H9 (cell line): ENCODE results near the gene CCDC74B. TPM values are rescaled to one million over a fixed set of nuclear protein-coding genes. Genes with fewer than 3 reads are reported as not detected.

ENCODE experiments used
- DNase-seq: peaks from one replicate; pipeline ENCODE4 v3.0.0-alpha.2; 2017
- H2AFZ ChIP-seq: one replicate; pipeline ENCODE4 v1.6.1; 2013; ENCODE audit warnings: mild to moderate bottlenecking, low read length, control low read depth, moderate library complexity
- H2AK5ac ChIP-seq: 2 replicates; pipeline ENCODE4 v1.6.1; 2013; ENCODE audit warnings: low read length, control low read depth, mixed read lengths; ENCODE audit not compliant: insufficient read length
- H2BK120ac ChIP-seq: one replicate; pipeline ENCODE4 v1.6.1; 2013; ENCODE audit warnings: low read depth, mild to moderate bottlenecking, low read length, control low read depth, inconsistent platforms; ENCODE audit not compliant: poor library complexity, severe bottlenecking
- H2BK12ac ChIP-seq: 2 replicates; pipeline ENCODE4 v1.6.1; 2013; ENCODE audit warnings: low read length, control low read depth, mixed read lengths, low read depth; ENCODE audit not compliant: insufficient read length
- H2BK15ac ChIP-seq: 2 replicates; pipeline ENCODE4 v1.6.1; 2013; ENCODE audit warnings: low read depth, low read length, control low read depth
- H2BK20ac ChIP-seq: one replicate; pipeline ENCODE4 v1.6.1; 2013; ENCODE audit warnings: low read depth, mild to moderate bottlenecking, low read length, control low read depth, inconsistent platforms; ENCODE audit not compliant: poor library complexity, severe bottlenecking
- H2BK5ac ChIP-seq: 2 replicates; pipeline ENCODE4 v1.6.1; 2013; ENCODE audit warnings: low read length, control low read depth, mixed read lengths; ENCODE audit not compliant: insufficient read length
- H3K14ac ChIP-seq: 2 replicates; pipeline ENCODE4 v1.6.1; 2013; ENCODE audit warnings: low read length, control low read depth; ENCODE audit not compliant: insufficient read depth
- H3K18ac ChIP-seq: 2 replicates; pipeline ENCODE4 v1.6.1; 2013; ENCODE audit warnings: low read depth, mild to moderate bottlenecking, mixed read lengths, low read length, control low read depth; ENCODE audit not compliant: insufficient read length
- H3K23ac ChIP-seq: 2 replicates; pipeline ENCODE4 v1.6.1; 2013; ENCODE audit warnings: low read length, control low read depth, mixed read lengths, low read depth; ENCODE audit not compliant: insufficient read length
- H3K23me2 ChIP-seq: 2 replicates; pipeline ENCODE4 v1.6.1; 2013; ENCODE audit warnings: low read depth, mild to moderate bottlenecking, mixed read lengths, low read length, control low read depth; ENCODE audit not compliant: insufficient read length, poor library complexity, severe bottlenecking
- H3K27ac ChIP-seq: 2 replicates; pipeline ENCODE4 v1.5.1; 2013; ENCODE audit warnings: low read length, control low read depth, mixed read lengths, low read depth; ENCODE audit not compliant: insufficient read length
- H3K27me3 ChIP-seq: 2 replicates; pipeline ENCODE4 v1.6.1; 2013; ENCODE audit warnings: low read length, control low read depth, inconsistent platforms; ENCODE audit not compliant: insufficient read depth
- H3K4ac ChIP-seq: 2 replicates; pipeline ENCODE4 v1.6.1; 2013; ENCODE audit warnings: low read depth, mild to moderate bottlenecking, control low read depth, inconsistent platforms, low read length, moderate library complexity
- H3K4me1 ChIP-seq: 2 replicates; pipeline ENCODE4 v1.6.1; 2013; ENCODE audit warnings: low read length, control low read depth, inconsistent platforms; ENCODE audit not compliant: insufficient read depth
- H3K4me2 ChIP-seq: 2 replicates; pipeline ENCODE4 v1.6.1; 2013; ENCODE audit warnings: low read length, control low read depth, mixed read lengths; ENCODE audit not compliant: insufficient read length, insufficient read depth
- H3K56ac ChIP-seq: 2 replicates; pipeline ENCODE4 v1.6.1; 2013; ENCODE audit warnings: low read depth, mild to moderate bottlenecking, mixed read lengths, low read length, control low read depth; ENCODE audit not compliant: insufficient read length
- H3K79me1 ChIP-seq: 2 replicates; pipeline ENCODE4 v1.6.1; 2013; ENCODE audit warnings: low read depth, mild to moderate bottlenecking, moderate library complexity, low read length, control low read depth, inconsistent platforms; ENCODE audit not compliant: insufficient read depth, poor library complexity, severe bottlenecking
- H3K79me2 ChIP-seq: 2 replicates; pipeline ENCODE4 v1.6.1; 2013; ENCODE audit warnings: low read length, control low read depth, inconsistent platforms; ENCODE audit not compliant: insufficient read depth
- H3K9ac ChIP-seq: 2 replicates; pipeline ENCODE4 v1.6.1; 2013; ENCODE audit warnings: low read length, control low read depth, mixed read lengths; ENCODE audit not compliant: insufficient read length; ENCODE audit errors: extremely low read depth
- H3K9me3 ChIP-seq: one replicate; pipeline ENCODE4 v1.6.1; 2013; ENCODE audit warnings: low read depth, low read length, inconsistent platforms; ENCODE audit not compliant: control insufficient read depth
- H3T11ph ChIP-seq: one replicate; pipeline ENCODE4 v1.6.1; 2013; ENCODE audit warnings: mild to moderate bottlenecking, low read length, control low read depth, inconsistent platforms
- H4K20me1 ChIP-seq: one replicate; pipeline ENCODE4 v1.6.1; 2013; ENCODE audit not compliant: control insufficient read depth, insufficient read length, insufficient read depth
- H4K5ac ChIP-seq: 2 replicates; pipeline ENCODE4 v1.6.1; 2013; ENCODE audit warnings: low read depth, mild to moderate bottlenecking, mixed read lengths, low read length, control low read depth; ENCODE audit not compliant: insufficient read length
- H4K8ac ChIP-seq: replicated peaks from 2 replicates; pipeline ENCODE4 v1.6.1; 2013; ENCODE audit warnings: low read length, control low read depth, mixed read lengths, low read depth; ENCODE audit not compliant: insufficient read length
- H4K91ac ChIP-seq: 2 replicates; pipeline ENCODE4 v1.6.1; 2013; ENCODE audit warnings: low read depth, mild to moderate bottlenecking, moderate library complexity, mixed read lengths, low read length, control low read depth; ENCODE audit not compliant: insufficient read length
- H3K27ac Mint-ChIP-seq, 3 experiments: 2 replicates in 2 of 3; 3 replicates in 1 of 3; pipeline ENCODE4 v1.8.0; 2020 to 2021; ENCODE audit warnings: mixed read lengths in 3 of 3, mild to moderate bottlenecking in 1 of 3, moderate library complexity in 1 of 3
- H3K27me3 Mint-ChIP-seq: 2 replicates; pipeline ENCODE4 v1.8.0; 2021; ENCODE audit warnings: low read depth, mild to moderate bottlenecking, moderate library complexity, mixed read lengths
- H3K36me3 Mint-ChIP-seq, 3 experiments: 2 replicates in 2 of 3; 3 replicates in 1 of 3; pipeline ENCODE4 v1.8.0; 2020 to 2021; ENCODE audit warnings: low read depth in 3 of 3, mixed read lengths in 3 of 3; ENCODE audit not compliant: insufficient read depth in 1 of 3
- H3K4me1 Mint-ChIP-seq, 2 experiments: 2 replicates each; pipeline ENCODE4 v1.8.0; 2020; ENCODE audit warnings: mixed read lengths in 2 of 2
- H3K4me3 Mint-ChIP-seq, 2 experiments: 2 replicates in 1 of 2; 3 replicates in 1 of 2; pipeline ENCODE4 v1.8.0; 2020 to 2021; ENCODE audit warnings: mild to moderate bottlenecking in 2 of 2, mixed read lengths in 2 of 2, moderate library complexity in 1 of 2
- H3K9me3 Mint-ChIP-seq, 2 experiments: 2 replicates in 1 of 2; 3 replicates in 1 of 2; pipeline ENCODE4 v1.8.0; 2020; ENCODE audit warnings: mild to moderate bottlenecking in 2 of 2, mixed read lengths in 2 of 2, moderate library complexity in 1 of 2
- CTCF ChIP-seq: fragments of 200-600 bp; sonication (generic); conservative IDR thresholded peaks from 3 replicates; pipeline ENCODE4 v1.8.0; 2021; ENCODE audit warnings: antibody characterized with exemption, mild to moderate bottlenecking
- WGBS: extraction: QIAGEN DNeasy Blood & Tissue Kit; methylation state at CpG from one replicate; pipeline ENCODE4 v1.1.7; 2013; ENCODE audit warnings: missing lambda C conversion rate, low lambda C conversion rate, mixed read lengths; ENCODE audit not compliant: insufficient read length; ENCODE audit errors: extremely low coverage; 5-methylcytosine and 5-hydroxymethylcytosine counted together
- total RNA-seq: library from RNA; stranded (reverse); gene quantifications from 2 replicates; pipeline ENCODE4 v1.2.1, GENCODE V29; 2021

Gene CCDC74B
- total RNA-seq, 1 experiment from 2014 or later = 6.7 TPM

- no peak overlapping the region for H2BK20ac ChIP-seq
- no peaks in the 10 kb centered on the region for H3K4me1 ChIP-seq
- H4K20me1 ChIP-seq = no peaks in the 10 kb centered on the region
- no peak overlapping the region for H3K18ac ChIP-seq
- H2BK12ac ChIP-seq = no peak overlapping the region
- no peak overlapping the region for H2BK15ac ChIP-seq
- peaks cover 4 to 13% of the 10 kb centered on the region in 2 experiments; a peak in 3 of 4 replicates for H3K4me1 Mint-ChIP-seq
- no CpG with 5 or more reads among the region's 10 CpGs for WGBS
- H3K27ac Mint-ChIP-seq = no peak overlapping the region
- no peaks in the 10 kb centered on the region for H3K9me3 ChIP-seq
- no peak overlapping the region for H2BK120ac ChIP-seq
- no peak overlapping the region for H4K5ac ChIP-seq
- H3K23me2 ChIP-seq = no peaks in the 10 kb centered on the region
- H3K4me2 ChIP-seq = no peak overlapping the region
- H3K27me3 ChIP-seq = no peaks in the 10 kb centered on the region
- no peak for DNase-seq
- H3K4ac ChIP-seq = no peak overlapping the region
- no peak overlapping the region for H4K91ac ChIP-seq
- TF ChIP-seq CTCF = no peak
- H3K9ac ChIP-seq = no peak overlapping the region
- H2AFZ ChIP-seq = no peak overlapping the region
- no peak overlapping the region for H4K8ac ChIP-seq
- no peak overlapping the region for H3K27ac ChIP-seq
- H3K27me3 Mint-ChIP-seq = no peaks in the 10 kb centered on the region
- H3K56ac ChIP-seq = no peak overlapping the region
- H3K79me2 ChIP-seq = peaks cover 7% of the 10 kb centered on the region; the same call in 1 of the 2 replicates
- no peak overlapping the region for H2AK5ac ChIP-seq
- H3K9me3 Mint-ChIP-seq = no peaks in the 10 kb centered on the region
- no peak overlapping the region for H3K14ac ChIP-seq
- no peaks in the 10 kb centered on the region for H3K79me1 ChIP-seq
- peaks cover 4 to 18% (median 9%) of the 10 kb centered on the region in 3 experiments; a peak in 5 of 7 replicates for H3K36me3 Mint-ChIP-seq
- H3K4me3 Mint-ChIP-seq = no peak overlapping the region; a peak in 1 of 5 replicates
- H3T11ph ChIP-seq = no peak overlapping the region
- H2BK5ac ChIP-seq = no peak overlapping the region
- H3K23ac ChIP-seq = no peak overlapping the region
Observed at GRCh38 chr2:130185436-130185835, 40.5 kb upstream of the CCDC74B start.
